GM23338 (cell line): Measurements from ENCODE around the gene CLSTN2.

Experiments used
- CREB1 ChIP-seq: fragments of 250-450 bp; sonication (Bioruptor Pico); IDR thresholded peaks from 2 replicates; pipeline ENCODE4 v1.5.0; 2020; ENCODE audit warnings: low read depth, mild to moderate bottlenecking, moderate library complexity
- CTCF ChIP-seq, 2 experiments: fragments of 200-600 bp in 1 of 2; sonication (generic) in 1 of 2; conservative IDR thresholded peaks; 2 replicates each; pipeline versions ENCODE4 v1.5.1 to v1.6.1; 2016 to 2017; ENCODE audit warnings: antibody characterized with exemption in 2 of 2, low read depth in 2 of 2, mild to moderate bottlenecking in 2 of 2, moderate library complexity in 1 of 2
- ETS1 ChIP-seq: IDR thresholded peaks from 2 replicates; pipeline ENCODE4 v1.6.1; 2016; ENCODE audit warnings: antibody characterized with exemption
- EZH2 ChIP-seq: fragments of 200-600 bp; sonication (generic); IDR thresholded peaks from one replicate; pipeline ENCODE4 v1.8.0; 2017; ENCODE audit warnings: antibody characterized with exemption, mild to moderate bottlenecking, low read depth; ENCODE audit not compliant: unreplicated experiment
- EZH2phosphoT487 ChIP-seq: fragments of 200-600 bp; sonication (generic); IDR thresholded peaks from one replicate; pipeline ENCODE4 v1.8.1; 2018; ENCODE audit warnings: antibody characterized with exemption; ENCODE audit not compliant: unreplicated experiment
- NANOG ChIP-seq: IDR thresholded peaks from 2 replicates; pipeline ENCODE4 v1.6.1; 2016; ENCODE audit warnings: antibody characterized with exemption, borderline replicate concordance
- POLR2AphosphoS5 ChIP-seq: IDR thresholded peaks from 2 replicates; pipeline ENCODE4 v1.6.1; 2016; ENCODE audit warnings: antibody characterized with exemption, low read depth
- TF ChIP-seq, protein P1 (sequence below): IDR thresholded peaks from one replicate; pipeline ENCODE4 v1.6.1; 2018; ENCODE audit warnings: antibody characterized with exemption; ENCODE audit not compliant: unreplicated experiment

DNA sequence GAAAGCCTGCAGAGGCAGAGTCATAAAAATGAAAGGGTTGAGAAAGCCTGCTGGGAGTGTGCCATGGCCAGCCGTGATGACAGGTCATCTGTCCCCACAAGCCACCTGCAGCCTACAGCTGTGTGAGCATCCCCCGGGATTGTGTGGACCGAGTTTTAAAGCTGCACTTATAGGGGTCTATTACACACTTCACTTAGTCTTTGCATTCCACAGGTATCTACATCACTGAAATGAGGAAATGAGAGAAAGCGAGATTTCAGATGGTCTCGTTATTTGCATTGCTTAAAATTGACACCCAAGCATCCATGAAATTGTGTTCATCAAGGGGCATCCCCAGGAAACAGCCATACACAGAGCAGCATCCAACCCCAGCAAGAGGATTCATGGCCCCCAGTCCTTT lies 605.3 kb downstream of the CLSTN2 start:
- TF ChIP-seq CTCF (conservative IDR thresholded peaks at IDR 0.05; ENCODE audit: low read depth in 2 of 2) (no peak), POLR2AphosphoS5 (no peak), EZH2phosphoT487 (no peak), EZH2 (no peak), NANOG (no peak), ETS1 (no peak), CREB1 (CRISPR knock-in tag) (no peak)
- TF ChIP-seq, protein P1, sequence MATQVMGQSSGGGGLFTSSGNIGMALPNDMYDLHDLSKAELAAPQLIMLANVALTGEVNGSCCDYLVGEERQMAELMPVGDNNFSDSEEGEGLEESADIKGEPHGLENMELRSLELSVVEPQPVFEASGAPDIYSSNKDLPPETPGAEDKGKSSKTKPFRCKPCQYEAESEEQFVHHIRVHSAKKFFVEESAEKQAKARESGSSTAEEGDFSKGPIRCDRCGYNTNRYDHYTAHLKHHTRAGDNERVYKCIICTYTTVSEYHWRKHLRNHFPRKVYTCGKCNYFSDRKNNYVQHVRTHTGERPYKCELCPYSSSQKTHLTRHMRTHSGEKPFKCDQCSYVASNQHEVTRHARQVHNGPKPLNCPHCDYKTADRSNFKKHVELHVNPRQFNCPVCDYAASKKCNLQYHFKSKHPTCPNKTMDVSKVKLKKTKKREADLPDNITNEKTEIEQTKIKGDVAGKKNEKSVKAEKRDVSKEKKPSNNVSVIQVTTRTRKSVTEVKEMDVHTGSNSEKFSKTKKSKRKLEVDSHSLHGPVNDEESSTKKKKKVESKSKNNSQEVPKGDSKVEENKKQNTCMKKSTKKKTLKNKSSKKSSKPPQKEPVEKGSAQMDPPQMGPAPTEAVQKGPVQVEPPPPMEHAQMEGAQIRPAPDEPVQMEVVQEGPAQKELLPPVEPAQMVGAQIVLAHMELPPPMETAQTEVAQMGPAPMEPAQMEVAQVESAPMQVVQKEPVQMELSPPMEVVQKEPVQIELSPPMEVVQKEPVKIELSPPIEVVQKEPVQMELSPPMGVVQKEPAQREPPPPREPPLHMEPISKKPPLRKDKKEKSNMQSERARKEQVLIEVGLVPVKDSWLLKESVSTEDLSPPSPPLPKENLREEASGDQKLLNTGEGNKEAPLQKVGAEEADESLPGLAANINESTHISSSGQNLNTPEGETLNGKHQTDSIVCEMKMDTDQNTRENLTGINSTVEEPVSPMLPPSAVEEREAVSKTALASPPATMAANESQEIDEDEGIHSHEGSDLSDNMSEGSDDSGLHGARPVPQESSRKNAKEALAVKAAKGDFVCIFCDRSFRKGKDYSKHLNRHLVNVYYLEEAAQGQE: no peak
